ENCODE data around the gene OR14A2.

DNA sequence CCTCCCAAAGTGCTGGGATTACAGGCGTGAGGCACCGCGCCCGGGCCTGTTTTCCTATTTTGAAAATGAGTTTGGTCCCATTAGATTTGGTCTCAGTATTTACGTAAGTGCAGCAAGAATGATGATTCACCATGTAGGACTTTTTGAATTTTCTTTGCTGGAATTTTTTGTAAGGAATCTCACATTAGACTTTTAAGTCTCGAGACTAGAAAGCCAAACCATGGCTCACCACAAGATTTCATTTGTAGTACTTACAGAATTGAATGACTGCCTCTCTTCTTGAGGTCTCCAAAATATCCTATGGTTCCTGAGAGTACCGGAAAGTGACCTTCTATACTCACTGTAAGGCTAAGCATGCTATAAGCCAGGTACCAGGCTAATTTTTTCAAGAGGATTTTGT, 325 bp downstream of the OR14A2 start:
- no peak for TF ChIP-seq CTCF (IDR thresholded peaks at IDR 0.05)
- no peak for TF ChIP-seq POLR2A (IDR thresholded peaks at IDR 0.05)
